ENCODE data around the gene DCP1A.
"Not testable (repeated sequence)": the region's sequence is repeated elsewhere in the genome, so short reads cannot be mapped to it uniquely, and the experiment has no call there.

Gene DCP1A

DNA sequence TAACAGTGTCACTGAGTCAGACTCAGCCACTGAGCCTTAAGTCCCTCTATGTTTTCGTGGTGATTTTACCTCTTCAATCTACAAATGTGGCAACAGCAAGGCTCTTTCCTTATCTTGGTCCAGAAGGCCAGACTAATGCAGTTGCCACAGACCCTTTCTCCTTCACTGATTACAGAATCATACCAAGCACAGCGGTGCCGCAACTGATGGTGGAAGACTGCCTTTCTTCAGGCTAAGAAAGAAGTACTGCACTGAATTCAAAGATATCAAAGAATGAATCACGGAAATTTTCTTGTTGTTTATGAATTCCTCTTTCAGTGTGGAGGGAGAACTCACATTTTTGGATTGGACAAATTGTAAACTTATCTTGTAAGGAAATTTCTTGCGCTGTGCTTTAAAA is 18.6 kb downstream of the DCP1A start:
- DNase-seq (ENCODE audit: low read depth): no peak

GRCh38 chr3:53327986-53328385 is 19.4 kb downstream of the DCP1A start:
- DNase-seq (ENCODE audit: low read depth): not testable (repeated sequence)

- DNase-seq (ENCODE audit: low read depth): no peak
Observed at GRCh38 chr3:53324105-53324504, 23.2 kb downstream of the DCP1A start.

GRCh38 chr3:53320697-53321096 is 26.6 kb downstream of the DCP1A start:
- DNase-seq (ENCODE audit: low read depth): no peak

DNA sequence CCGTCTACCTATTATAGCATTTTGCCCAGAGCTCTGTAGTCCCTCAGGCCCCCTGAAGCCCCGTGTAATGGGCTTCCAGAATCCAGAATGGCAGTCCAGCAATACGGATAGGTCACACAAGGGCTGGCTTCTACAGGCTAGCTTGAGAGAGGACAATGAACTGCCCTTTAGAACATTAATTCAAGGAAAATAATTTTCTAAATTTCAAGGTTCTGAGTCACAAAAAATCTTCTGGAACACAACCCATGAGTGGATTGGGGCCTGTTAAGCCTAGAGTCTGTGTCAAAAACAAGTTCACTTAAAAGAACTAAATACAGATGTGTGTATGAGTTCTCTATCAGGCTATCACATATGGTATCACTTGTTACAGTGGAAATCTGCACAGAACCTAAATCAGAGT is 28.8 kb downstream of the DCP1A start:
- DNase-seq (ENCODE audit: low read depth): no peak

- no peak for DNase-seq (ENCODE audit: low read depth)
Observed at GRCh38 chr3:53312832-53313231, 34.5 kb downstream of the DCP1A start.

- DNase-seq (ENCODE audit: low read depth): no peak
Observed at GRCh38 chr3:53311882-53312281, 35.5 kb downstream of the DCP1A start.

DNA sequence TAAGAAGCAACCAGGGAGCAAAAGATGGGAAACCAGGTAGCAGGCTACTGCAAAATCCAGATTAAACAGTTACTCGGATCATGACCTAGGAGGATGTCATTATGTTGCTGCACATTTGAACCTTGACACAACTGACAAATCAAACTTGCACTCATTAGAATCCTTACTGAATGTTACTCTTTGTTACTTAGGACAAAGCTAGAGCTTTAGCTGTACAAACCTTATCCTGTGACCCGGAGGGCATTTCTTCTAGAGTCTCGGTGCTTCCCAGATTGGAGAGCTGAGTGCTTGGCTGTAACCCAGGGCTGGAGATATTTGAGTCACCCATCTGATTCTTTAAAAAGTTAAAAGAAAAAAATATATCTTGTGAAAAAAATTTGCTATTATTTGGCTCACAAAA is 43.4 kb downstream of the DCP1A start:
- DNase-seq (ENCODE audit: low read depth): no peak

DNA sequence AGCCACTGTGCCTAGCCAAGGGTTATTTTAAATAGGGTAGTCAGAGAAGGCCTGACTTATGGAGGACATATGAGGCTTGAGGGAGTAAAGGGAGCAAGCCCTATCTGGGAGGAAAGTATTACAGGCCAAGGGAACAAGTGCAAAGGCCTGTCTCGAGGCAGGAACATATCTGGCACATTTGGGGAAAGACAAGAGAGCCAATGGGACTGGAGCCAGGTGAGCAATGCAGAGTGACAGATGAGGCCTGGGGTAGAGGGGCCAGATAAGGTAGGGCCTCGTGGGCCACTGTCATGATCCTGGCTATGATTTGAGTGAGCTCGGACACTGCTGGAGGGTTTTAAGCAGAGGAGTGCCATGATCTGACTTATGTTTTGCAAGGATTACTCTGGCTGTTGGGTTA is 43.8 kb downstream of the DCP1A start:
- DNase-seq (ENCODE audit: low read depth): no peak

GRCh38 chr3:53300826-53301225 is 46.5 kb downstream of the DCP1A start:
- DNase-seq (ENCODE audit: low read depth): no peak

- not testable (repeated sequence) for DNase-seq (ENCODE audit: low read depth)
Observed at GRCh38 chr3:53299611-53300023, 47.7 kb downstream of the DCP1A start.

DNA sequence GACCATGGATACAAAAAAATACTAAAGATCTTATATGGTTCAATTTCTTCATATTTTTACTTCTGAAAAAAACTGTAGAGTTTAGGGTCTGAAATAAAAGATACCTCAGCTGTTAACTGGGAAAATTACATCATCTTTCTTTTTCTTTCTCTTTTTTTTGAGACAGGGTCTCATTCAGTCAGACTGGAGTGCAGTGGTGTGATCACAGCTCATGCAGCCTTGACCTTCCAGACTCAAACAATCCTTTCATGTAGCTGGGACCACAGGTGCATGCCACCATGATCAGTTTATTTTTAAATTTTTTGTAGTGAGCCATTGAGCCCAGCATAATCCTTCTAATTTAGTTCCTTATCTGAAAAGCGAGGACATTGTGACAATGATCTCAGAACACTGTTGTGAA is 51.9 kb downstream of the DCP1A start:
- no peak for DNase-seq (ENCODE audit: low read depth)

DNA sequence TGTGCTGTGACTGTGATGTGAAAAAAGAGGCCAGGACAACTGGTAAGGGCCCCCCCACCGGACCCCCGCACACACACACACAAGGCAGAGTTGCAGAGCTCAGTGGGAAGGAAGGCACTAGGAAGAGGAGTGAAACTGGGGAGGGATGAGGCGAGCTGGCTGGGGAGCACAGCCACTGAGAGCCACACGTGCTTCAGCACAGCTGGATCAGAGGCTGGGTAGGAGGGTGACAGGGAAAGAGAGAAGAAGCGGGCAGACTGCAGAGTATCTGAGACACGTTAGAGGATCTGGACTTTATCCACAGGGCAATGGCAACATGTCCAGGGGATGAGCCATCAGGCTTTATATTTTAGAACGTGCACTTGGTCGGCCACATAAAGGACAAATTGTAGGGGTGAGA is 53.5 kb downstream of the DCP1A start:
- no peak for DNase-seq (ENCODE audit: low read depth)

DNA sequence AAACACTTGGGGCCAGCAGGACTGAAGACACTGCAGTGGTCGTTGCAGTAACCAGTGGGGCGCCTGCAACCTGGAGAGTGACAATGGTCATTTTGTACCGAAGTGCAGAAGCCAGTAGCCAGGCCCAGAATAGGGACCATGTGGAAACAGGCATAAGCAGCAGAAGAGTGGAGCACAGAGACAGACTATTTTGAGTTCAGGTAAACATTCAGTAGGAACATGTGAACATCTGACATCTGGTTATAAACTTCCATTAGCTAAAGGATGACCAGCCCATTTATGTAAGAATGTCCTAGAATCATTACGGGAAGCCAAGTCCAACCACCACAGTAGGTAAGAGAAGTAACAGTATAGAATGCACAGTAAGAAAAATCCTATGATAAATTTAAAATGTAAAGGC is 59.1 kb downstream of the DCP1A start:
- no peak for DNase-seq (ENCODE audit: low read depth)

DNA sequence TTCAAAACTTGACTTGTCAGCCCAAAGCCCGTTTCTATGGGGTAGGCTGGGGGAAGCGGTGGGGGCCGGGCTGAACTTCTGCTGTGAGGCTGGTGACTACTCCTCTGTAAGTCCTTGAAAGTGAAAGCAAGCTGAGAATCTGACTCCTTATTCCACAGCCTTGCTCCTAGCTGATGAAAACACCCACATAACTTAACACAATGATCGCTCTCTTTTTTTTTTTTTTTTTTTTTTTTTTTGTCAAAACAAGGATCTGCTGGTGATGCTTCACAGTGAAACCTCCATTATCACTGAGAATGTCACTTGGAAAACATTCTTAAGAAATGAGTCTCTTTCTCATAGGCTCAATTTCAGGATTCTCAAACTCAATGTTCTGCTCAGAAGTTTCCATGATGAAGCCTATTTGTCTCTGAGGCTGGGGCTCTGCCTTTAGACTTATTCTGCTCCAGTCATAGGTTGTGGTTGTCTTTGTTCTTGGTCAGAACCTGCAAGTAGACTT is 60.2 kb downstream of the DCP1A start:
- DNase-seq (ENCODE audit: low read depth): no peak

DNA sequence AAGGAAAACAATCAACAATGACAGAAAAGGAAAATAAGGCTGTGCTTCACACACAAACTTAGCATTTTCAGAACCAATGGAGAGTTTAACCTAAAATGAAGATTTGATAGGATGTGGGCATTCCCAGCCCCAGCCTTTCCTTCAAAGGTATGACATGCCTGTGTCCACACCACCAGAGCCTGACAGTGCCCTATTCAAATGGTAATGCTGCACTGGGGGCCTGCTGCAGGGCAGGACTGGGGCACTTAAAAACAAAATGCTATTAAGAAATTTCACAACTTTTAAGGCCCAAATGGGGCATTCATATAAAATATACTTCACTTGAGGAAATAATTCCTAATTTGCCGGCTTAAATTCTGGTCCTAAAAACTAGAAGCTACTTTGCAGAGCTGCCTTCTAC is 60.6 kb downstream of the DCP1A start:
- no peak for DNase-seq (ENCODE audit: low read depth)

GRCh38 chr3:53282581-53282980 is 64.8 kb downstream of the DCP1A start:
- DNase-seq (ENCODE audit: low read depth): no peak

GRCh38 chr3:53278667-53279066 is 68.7 kb downstream of the DCP1A start:
- DNase-seq (ENCODE audit: low read depth): no peak

DNA sequence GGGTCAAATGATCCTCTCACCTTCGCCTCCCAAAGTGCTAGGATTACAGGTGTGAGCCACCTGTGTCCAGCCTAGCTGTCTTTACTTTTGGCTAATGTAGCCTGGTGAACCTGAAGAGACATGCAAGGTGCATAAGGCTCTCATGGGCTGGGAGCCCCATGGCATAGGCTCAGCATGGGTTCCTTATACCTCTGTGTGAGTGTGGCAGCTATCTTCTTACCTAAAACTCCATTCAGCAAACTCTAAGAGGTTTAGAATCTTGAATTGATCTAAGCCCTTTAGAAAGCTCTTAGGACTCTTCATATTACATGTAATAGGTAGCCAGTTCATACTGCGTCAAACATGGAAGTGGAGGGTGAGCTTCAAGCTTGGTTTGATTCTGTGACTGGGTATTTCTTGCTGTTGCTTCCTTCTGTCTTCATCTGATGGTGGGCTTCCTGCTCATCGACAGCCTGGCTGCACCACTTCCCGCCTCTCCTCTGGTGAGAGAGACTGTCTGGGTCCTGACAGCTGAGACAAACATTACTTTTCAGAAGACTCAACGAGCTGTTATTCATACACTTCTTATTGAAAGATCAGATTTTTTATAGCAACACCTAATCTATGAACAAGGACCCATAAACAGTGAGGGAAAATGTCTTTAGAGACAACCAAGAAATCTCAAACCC is 72.3 kb downstream of the DCP1A start:
- DNase-seq (ENCODE audit: low read depth): no peak

DNA sequence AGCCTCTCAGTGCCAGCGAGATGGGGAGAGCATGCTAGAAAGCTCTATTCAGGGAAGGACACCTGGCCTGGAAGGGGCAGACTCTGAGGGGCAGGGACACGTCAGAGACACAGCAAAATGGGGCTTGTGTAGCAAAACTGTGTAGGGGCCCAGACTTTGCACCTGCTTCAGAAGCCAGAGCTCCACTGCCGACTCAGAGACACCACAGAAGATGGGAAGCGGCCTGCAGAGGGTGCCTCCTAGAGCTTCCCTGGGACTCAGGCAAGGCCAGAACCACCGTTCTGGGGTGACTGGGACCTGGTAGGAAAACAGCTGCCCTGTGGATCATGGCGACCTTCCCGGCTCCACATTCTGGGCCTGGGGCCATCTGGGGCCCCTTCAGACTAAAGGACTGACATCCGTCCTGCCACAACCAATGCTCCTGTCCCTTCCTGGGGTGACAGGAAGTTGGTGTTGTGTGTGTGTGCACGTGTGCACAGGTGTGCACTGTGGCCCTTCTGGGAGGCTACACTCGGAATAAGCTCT is 74.1 kb downstream of the DCP1A start:
- no peak for DNase-seq (ENCODE audit: low read depth)

- DNase-seq (ENCODE audit: low read depth): no peak
Observed at GRCh38 chr3:53269888-53270880, 77.2 kb downstream of the DCP1A start.

DNA sequence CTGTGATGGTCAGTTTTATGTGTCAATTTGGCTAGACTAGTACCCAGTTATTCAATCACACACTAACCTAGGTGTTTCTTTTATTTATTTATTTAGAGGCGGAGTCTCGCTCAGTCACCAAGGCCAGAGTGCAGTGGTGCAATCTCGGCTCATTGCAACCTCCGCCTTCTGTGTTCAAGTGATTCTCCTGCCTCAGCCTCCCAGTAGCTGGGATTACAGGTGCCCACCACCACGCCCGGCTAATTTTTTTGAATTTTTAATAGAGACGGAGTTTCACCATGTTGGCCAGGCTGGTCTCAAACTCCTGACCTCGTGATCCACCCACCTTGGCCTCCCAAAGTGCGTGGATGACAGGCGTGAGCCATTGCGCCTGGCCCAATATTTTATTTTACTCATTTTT is 78.2 kb downstream of the DCP1A start:
- not testable (repeated sequence) for DNase-seq (ENCODE audit: low read depth)

GRCh38 chr3:53267766-53268165 is 79.6 kb downstream of the DCP1A start:
- no peak for DNase-seq (ENCODE audit: low read depth)

Measured in activated T-cell treated with anti-CD3 and anti-CD28 coated beads for 24 hours (primary cell).